K562 (cell line): ENCODE data around the gene IGF2. TPM values are rescaled to one million over a fixed set of nuclear protein-coding genes. Genes with fewer than 3 reads are reported as not detected.

ENCODE experiments used
- ATF1 ChIP-seq, 2 experiments: fragments of 450-650 bp in 1 of 2; IDR thresholded peaks; 2 replicates each; pipeline ENCODE4 v1.6.1; 2016; ENCODE audit warnings: missing compliant biosample characterization in 1 of 2, missing genetic modification characterization in 1 of 2
- BDP1 ChIP-seq: IDR thresholded peaks from 3 replicates; pipeline ENCODE4 v1.6.1; 2011; ENCODE audit not compliant: insufficient read length, insufficient read depth
- CREB1 ChIP-seq, 2 experiments: sonication (generic) in 1 of 2; formaldehyde crosslinking in 1 of 2; IDR thresholded peaks; 2 replicates each; pipeline versions ENCODE4 v1.6.1 to v1.8.0; 2012 to 2022; ENCODE audit warnings: inconsistent platforms in 1 of 2, mild to moderate bottlenecking in 1 of 2, missing genetic modification reagents in 1 of 2, moderate library complexity in 1 of 2
- CREM ChIP-seq: IDR thresholded peaks from 2 replicates; pipeline ENCODE4 v1.6.1; 2014; ENCODE audit warnings: antibody characterized with exemption, low read depth
- GABPA ChIP-seq: fragments of 200-800 bp; sonication (Bioruptor generic); conservative IDR thresholded peaks from 2 replicates; pipeline ENCODE4 v1.6.1; 2016; ENCODE audit warnings: low read depth, missing genetic modification characterization, missing compliant biosample characterization
- JUN ChIP-seq, 2 experiments: sonication (generic) in 1 of 2; formaldehyde crosslinking in 1 of 2; IDR thresholded peaks; 2 replicates each; pipeline versions ENCODE4 v1.6.1 to v1.8.0; 2012 to 2022; ENCODE audit warnings: borderline replicate concordance in 2 of 2, mild to moderate bottlenecking in 2 of 2, improper control_type of control experiment in 1 of 2, low read depth in 1 of 2, low read length in 1 of 2, missing genetic modification reagents in 1 of 2
- JUND ChIP-seq, 2 experiments: IDR thresholded peaks; 2 replicates in 1 of 2; 3 replicates in 1 of 2; pipeline ENCODE4 v1.6.1; 2011; ENCODE audit warnings: borderline replicate concordance in 2 of 2, low read depth in 2 of 2, low read length in 2 of 2, improper control_type of control experiment in 1 of 2, missing biosample characterization in 1 of 2, missing genetic modification characterization in 1 of 2, missing genetic modification reagents in 1 of 2
- LARP7 ChIP-seq: fragments of 450-650 bp; IDR thresholded peaks from 2 replicates; pipeline ENCODE4 v1.6.1; 2016
- MAZ ChIP-seq, 2 experiments: fragments of 450-650 bp in 1 of 2; sonication (generic) in 1 of 2; formaldehyde crosslinking; IDR thresholded peaks in 1 of 2; conservative IDR thresholded peaks in 1 of 2; 2 replicates each; pipeline versions ENCODE4 v1.4.0 to v1.5.0; 2020; ENCODE audit warnings: mild to moderate bottlenecking in 1 of 2, missing genetic modification reagents in 1 of 2
- PHF20 ChIP-seq: fragments of 450-650 bp; IDR thresholded peaks from 2 replicates; pipeline ENCODE4 v1.6.1; 2018; ENCODE audit not compliant: partially characterized antibody
- SMAD4 ChIP-seq: fragments of 250-450 bp; sonication (Bioruptor Pico); conservative IDR thresholded peaks from 2 replicates; pipeline ENCODE4 v1.8.0; 2021; ENCODE audit warnings: inconsistent platforms, mild to moderate bottlenecking, moderate library complexity
- U2AF1 ChIP-seq: fragments of 200-400 bp; formaldehyde crosslinking; optimal IDR thresholded peaks from 2 replicates; pipeline ENCODE3; 2017; ENCODE audit warnings: mild to moderate bottlenecking, low read depth, low read length, moderate library complexity
- ZNF274 ChIP-seq: IDR thresholded peaks from 2 replicates; pipeline ENCODE4 v1.6.1; 2011; ENCODE audit warnings: low read depth, mild to moderate bottlenecking, low read length, moderate library complexity, borderline replicate concordance
- polyA plus RNA-seq, 8 experiments: library from polyadenylated mRNA; depleted of rRNA in 4 of 8; stranded (reverse) in 5 of 8; unstranded in 3 of 8; fragments of >200 nt; fragmentation: Nextera tagmentation in 2 of 8; fragmentation: Illumina TruSeq in 1 of 8; extraction: Ambion mirVana in 2 of 8; extraction: Trizol in 1 of 8; gene quantifications; 2 replicates each; pipeline versions ENCODE4 v1.2.1 to v1.2.3, GENCODE V29; 2011 to 2014; ENCODE audit warnings: inconsistent platforms in 1 of 8, missing spikeins in 1 of 8
- total RNA-seq, 7 experiments: library from RNA; depleted of rRNA in 6 of 7; stranded (reverse); fragments of >200 nt in 6 of 7; fragmentation: Illumina TruSeq in 2 of 7; extraction: Trizol in 2 of 7; gene quantifications; 2 replicates each; pipeline versions ENCODE4 v1.2.1 to v1.2.3, GENCODE V29; 2011 to 2021; ENCODE audit warnings: low replicate concordance in 1 of 7
- TF ChIP-seq, protein P1 (sequence below): fragments of 200-800 bp; sonication (Bioruptor generic); IDR thresholded peaks from 2 replicates; pipeline ENCODE4 v1.6.1; 2017; ENCODE audit warnings: missing genetic modification characterization, missing compliant biosample characterization
- TF ChIP-seq, protein P2 (sequence below): sonication (generic); formaldehyde crosslinking; IDR thresholded peaks from 2 replicates; pipeline ENCODE4 v1.8.1; 2023; ENCODE audit warnings: mild to moderate bottlenecking, missing genetic modification reagents
- TF ChIP-seq, protein P3 (sequence below): fragments of 450-650 bp; IDR thresholded peaks from 2 replicates; pipeline ENCODE4 v1.6.1; 2016; ENCODE audit warnings: antibody characterized with exemption
- TF ChIP-seq, protein P4 (sequence below): fragments of 450-650 bp; IDR thresholded peaks from 2 replicates; pipeline ENCODE4 v1.6.1; 2017; ENCODE audit warnings: antibody characterized with exemption

Gene IGF2
- total and polyA plus RNA-seq, 9 of the 15 experiments (the other 6 are each of a cell fraction or from before 2014, with no cell fraction given) = 0.16 TPM; not detected in 8

DNA sequence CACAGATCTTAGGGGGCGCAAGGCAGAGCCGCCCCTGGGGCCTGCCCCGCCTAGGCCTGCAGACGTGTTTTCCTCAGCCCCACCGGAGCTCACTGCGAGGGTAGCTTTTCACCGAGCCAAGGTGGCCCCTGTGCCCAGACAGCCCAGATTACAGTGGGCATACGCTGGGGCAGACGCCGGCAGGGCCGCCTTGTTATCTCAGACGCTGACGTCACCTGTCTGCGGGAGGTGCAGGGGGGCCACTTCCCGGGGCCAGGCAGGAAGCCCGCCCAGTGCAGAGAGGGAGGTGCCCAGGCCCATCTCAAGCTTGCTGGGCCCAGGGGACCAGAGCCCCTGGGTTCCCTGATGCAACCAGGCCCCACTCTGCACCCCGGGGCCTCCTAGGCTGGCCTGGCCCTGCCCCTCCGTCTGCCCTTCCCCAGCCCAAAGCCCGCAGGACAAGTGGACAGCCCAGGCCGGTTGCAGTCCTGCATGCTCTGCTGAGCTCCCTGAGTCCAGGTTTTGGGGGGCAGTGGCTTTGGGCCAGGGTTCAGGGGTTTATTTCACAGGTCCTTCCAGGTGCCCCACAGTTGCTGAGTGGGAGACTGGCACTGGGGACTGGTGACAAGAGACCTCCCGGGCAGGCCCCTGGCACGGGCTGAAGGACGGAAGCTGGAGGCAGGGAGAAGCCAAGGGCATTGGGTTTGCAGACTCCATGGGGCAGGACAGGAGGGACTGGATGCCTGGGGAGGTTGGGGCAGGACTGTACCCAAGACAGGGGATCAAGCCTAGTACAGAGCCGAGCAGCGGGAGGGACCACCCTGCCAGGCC, 38.6 kb downstream of the IGF2 start (continued):
- TF ChIP-seq, protein P1, sequence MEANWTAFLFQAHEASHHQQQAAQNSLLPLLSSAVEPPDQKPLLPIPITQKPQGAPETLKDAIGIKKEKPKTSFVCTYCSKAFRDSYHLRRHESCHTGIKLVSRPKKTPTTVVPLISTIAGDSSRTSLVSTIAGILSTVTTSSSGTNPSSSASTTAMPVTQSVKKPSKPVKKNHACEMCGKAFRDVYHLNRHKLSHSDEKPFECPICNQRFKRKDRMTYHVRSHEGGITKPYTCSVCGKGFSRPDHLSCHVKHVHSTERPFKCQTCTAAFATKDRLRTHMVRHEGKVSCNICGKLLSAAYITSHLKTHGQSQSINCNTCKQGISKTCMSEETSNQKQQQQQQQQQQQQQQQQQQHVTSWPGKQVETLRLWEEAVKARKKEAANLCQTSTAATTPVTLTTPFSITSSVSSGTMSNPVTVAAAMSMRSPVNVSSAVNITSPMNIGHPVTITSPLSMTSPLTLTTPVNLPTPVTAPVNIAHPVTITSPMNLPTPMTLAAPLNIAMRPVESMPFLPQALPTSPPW (CRISPR knock-in tag) = peak; percentile 95
- 0 out of 2 replicates have a peak, but pooled peaks have one; percentile 54 for TF ChIP-seq SMAD4 (CRISPR knock-in tag)
- no peak for TF ChIP-seq BDP1
- TF ChIP-seq, protein P2, sequence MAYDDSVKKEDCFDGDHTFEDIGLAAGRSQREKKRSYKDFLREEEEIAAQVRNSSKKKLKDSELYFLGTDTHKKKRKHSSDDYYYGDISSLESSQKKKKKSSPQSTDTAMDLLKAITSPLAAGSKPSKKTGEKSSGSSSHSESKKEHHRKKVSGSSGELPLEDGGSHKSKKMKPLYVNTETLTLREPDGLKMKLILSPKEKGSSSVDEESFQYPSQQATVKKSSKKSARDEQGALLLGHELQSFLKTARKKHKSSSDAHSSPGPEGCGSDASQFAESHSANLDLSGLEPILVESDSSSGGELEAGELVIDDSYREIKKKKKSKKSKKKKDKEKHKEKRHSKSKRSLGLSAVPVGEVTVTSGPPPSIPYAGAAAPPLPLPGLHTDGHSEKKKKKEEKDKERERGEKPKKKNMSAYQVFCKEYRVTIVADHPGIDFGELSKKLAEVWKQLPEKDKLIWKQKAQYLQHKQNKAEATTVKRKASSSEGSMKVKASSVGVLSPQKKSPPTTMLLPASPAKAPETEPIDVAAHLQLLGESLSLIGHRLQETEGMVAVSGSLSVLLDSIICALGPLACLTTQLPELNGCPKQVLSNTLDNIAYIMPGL (CRISPR knock-in tag) = no peak
- peak; percentile 61 for TF ChIP-seq GABPA (tag)
- TF ChIP-seq JUN (IDR thresholded peaks at IDR 0.05; ENCODE audit: borderline replicate concordance, low read depth, low read length) = no peak
- TF ChIP-seq JUN (CRISPR knock-in tag; IDR thresholded peaks at IDR 0.05; ENCODE audit: borderline replicate concordance) = no peak
- TF ChIP-seq, protein P3, sequence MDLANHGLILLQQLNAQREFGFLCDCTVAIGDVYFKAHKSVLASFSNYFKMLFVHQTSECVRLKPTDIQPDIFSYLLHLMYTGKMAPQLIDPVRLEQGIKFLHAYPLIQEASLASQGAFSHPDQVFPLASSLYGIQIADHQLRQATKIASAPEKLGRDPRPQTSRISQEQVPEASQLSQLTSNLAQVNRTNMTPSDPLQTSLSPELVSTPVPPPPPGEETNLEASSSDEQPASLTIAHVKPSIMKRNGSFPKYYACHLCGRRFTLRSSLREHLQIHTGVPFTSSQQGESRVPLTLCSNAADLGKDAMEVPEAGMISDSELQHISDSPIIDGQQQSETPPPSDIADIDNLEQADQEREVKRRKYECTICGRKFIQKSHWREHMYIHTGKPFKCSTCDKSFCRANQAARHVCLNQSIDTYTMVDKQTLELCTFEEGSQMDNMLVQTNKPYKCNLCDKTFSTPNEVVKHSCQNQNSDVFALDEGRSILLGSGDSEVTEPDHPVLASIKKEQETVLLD = no peak
- peak; percentile 29; the same call in 1 of the 2 replicates for TF ChIP-seq ATF1 (CRISPR knock-in tag; IDR thresholded peaks at IDR 0.05)
- peak; percentile 84 for TF ChIP-seq ATF1 (tag; IDR thresholded peaks at IDR 0.05)
- TF ChIP-seq, protein P4, sequence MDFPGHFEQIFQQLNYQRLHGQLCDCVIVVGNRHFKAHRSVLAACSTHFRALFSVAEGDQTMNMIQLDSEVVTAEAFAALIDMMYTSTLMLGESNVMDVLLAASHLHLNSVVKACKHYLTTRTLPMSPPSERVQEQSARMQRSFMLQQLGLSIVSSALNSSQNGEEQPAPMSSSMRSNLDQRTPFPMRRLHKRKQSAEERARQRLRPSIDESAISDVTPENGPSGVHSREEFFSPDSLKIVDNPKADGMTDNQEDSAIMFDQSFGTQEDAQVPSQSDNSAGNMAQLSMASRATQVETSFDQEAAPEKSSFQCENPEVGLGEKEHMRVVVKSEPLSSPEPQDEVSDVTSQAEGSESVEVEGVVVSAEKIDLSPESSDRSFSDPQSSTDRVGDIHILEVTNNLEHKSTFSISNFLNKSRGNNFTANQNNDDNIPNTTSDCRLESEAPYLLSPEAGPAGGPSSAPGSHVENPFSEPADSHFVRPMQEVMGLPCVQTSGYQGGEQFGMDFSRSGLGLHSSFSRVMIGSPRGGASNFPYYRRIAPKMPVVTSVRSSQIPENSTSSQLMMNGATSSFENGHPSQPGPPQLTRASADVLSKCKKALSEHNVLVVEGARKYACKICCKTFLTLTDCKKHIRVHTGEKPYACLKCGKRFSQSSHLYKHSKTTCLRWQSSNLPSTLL = no peak
- TF ChIP-seq CREB1 (IDR thresholded peaks at IDR 0.05) = peak; percentile 39; the same call in 1 of the 2 replicates
- peak; percentile 40; the same call in 1 of the 2 replicates for TF ChIP-seq CREB1 (CRISPR knock-in tag; IDR thresholded peaks at IDR 0.05)
- no peak for TF ChIP-seq LARP7
- TF ChIP-seq PHF20 = no peak
- TF ChIP-seq ZNF274 = no peak
- TF ChIP-seq U2AF1 = no peak
- peak; percentile 90 for TF ChIP-seq CREM
- peak; percentile 82 for TF ChIP-seq JUND (IDR thresholded peaks at IDR 0.05; ENCODE audit: borderline replicate concordance, low read depth, low read length)
- peak; percentile 73; the same call in 1 of the 3 replicates for TF ChIP-seq JUND (tag; IDR thresholded peaks at IDR 0.05; ENCODE audit: borderline replicate concordance, low read depth, low read length)
- TF ChIP-seq MAZ (CRISPR knock-in tag; conservative IDR thresholded peaks at IDR 0.05 in 1 of 2, IDR thresholded peaks at IDR 0.05 in 1 of 2) = 0 out of 4 replicates have a peak, but pooled peaks of 1 of the 2 experiments have one; percentile 45
